GM19035 (cell line): Measurements from ENCODE around the gene SORCS2.

Source experiments
- ATAC-seq: cut with Tn5 transposase; IDR thresholded peaks from one replicate; pipeline ENCODE4 v1.9.1; 2021; ENCODE audit not compliant: unreplicated experiment

The SORCS2 gene

GRCh38 chr4:7668271-7668670 lies 475.9 kb downstream of the SORCS2 start:
- ATAC-seq = no peak

- no peak for ATAC-seq
These were observed 476.5 kb downstream of the SORCS2 start for GRCh38 chr4:7668826-7669225.

GRCh38 chr4:7672601-7673000 lies 480.3 kb downstream of the SORCS2 start:
- no peak for ATAC-seq

GRCh38 chr4:7673121-7673520 lies 480.8 kb downstream of the SORCS2 start:
- ATAC-seq = no peak

- no peak for ATAC-seq
These were observed 482.4 kb downstream of the SORCS2 start for GRCh38 chr4:7674706-7675105.

- ATAC-seq = no peak
These were observed 482.8 kb downstream of the SORCS2 start for GRCh38 chr4:7675136-7675535.

- ATAC-seq = no peak
These were observed 483.4 kb downstream of the SORCS2 start for GRCh38 chr4:7675612-7676320.

GRCh38 chr4:7676398-7676922 lies 484.1 kb downstream of the SORCS2 start:
- ATAC-seq = no peak

GRCh38 chr4:7677086-7677485 lies 484.7 kb downstream of the SORCS2 start:
- ATAC-seq = no peak

- no peak for ATAC-seq
These were observed 485.5 kb downstream of the SORCS2 start for GRCh38 chr4:7677799-7678301.

- no peak for ATAC-seq
These were observed 486.0 kb downstream of the SORCS2 start for GRCh38 chr4:7678318-7678852.

GRCh38 chr4:7679406-7680040 lies 487.2 kb downstream of the SORCS2 start:
- no peak for ATAC-seq

- ATAC-seq = no peak
These were observed 487.8 kb downstream of the SORCS2 start for GRCh38 chr4:7680106-7680505.

- ATAC-seq = no peak
These were observed 488.4 kb downstream of the SORCS2 start for GRCh38 chr4:7680731-7681130.

- no peak for ATAC-seq
These were observed 490.9 kb downstream of the SORCS2 start for GRCh38 chr4:7683126-7683703.

- ATAC-seq = no peak
These were observed 492.0 kb downstream of the SORCS2 start for GRCh38 chr4:7684294-7684693.

GRCh38 chr4:7686070-7686870 lies 493.9 kb downstream of the SORCS2 start:
- ATAC-seq = no peak

- no peak for ATAC-seq
These were observed 494.7 kb downstream of the SORCS2 start for GRCh38 chr4:7687006-7687405.

GRCh38 chr4:7687796-7688195 lies 495.5 kb downstream of the SORCS2 start:
- no peak for ATAC-seq

GRCh38 chr4:7689773-7690693 lies 497.7 kb downstream of the SORCS2 start:
- ATAC-seq = no peak
